ENCODE measurements around the gene HEMGN. TPM values are rescaled to one million over a fixed set of nuclear protein-coding genes. Genes with fewer than 3 reads are reported as not detected.

HEMGN gene
- total and polyA plus RNA-seq, 2 of the 13 experiments (the other 11 are each of a cell fraction or from before 2014, with no cell fraction given), result not detected

DNA sequence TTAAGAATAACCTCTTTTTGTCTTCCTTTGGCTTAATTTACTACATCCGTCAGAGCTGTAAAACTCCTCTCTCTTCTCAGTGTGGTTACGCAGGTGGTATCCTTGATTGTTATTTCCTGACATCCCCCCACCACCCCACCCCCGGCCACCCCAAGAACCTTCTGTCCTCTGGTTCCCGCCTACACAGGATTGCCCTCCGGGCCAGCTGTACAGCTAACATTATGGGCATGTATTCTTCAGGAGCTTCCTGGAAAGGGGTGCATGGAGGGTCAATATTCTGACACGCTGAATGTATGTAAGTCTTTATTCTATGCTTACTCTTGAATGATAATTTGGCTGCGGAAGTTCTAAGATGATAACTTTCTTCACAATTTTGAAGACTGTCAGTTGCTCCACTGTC, 32.2 kb upstream of the HEMGN start (continued):
- TF ChIP-seq, protein P1, sequence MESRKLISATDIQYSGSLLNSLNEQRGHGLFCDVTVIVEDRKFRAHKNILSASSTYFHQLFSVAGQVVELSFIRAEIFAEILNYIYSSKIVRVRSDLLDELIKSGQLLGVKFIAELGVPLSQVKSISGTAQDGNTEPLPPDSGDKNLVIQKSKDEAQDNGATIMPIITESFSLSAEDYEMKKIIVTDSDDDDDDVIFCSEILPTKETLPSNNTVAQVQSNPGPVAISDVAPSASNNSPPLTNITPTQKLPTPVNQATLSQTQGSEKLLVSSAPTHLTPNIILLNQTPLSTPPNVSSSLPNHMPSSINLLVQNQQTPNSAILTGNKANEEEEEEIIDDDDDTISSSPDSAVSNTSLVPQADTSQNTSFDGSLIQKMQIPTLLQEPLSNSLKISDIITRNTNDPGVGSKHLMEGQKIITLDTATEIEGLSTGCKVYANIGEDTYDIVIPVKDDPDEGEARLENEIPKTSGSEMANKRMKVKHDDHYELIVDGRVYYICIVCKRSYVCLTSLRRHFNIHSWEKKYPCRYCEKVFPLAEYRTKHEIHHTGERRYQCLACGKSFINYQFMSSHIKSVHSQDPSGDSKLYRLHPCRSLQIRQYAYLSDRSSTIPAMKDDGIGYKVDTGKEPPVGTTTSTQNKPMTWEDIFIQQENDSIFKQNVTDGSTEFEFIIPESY (CRISPR knock-in tag; IDR thresholded peaks at IDR 0.05), result no peak
- TF ChIP-seq, protein P2, sequence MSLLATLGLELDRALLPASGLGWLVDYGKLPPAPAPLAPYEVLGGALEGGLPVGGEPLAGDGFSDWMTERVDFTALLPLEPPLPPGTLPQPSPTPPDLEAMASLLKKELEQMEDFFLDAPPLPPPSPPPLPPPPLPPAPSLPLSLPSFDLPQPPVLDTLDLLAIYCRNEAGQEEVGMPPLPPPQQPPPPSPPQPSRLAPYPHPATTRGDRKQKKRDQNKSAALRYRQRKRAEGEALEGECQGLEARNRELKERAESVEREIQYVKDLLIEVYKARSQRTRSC (CRISPR knock-in tag; IDR thresholded peaks at IDR 0.05; ENCODE audit: low read depth), result no peak
- TF ChIP-seq, protein P3, sequence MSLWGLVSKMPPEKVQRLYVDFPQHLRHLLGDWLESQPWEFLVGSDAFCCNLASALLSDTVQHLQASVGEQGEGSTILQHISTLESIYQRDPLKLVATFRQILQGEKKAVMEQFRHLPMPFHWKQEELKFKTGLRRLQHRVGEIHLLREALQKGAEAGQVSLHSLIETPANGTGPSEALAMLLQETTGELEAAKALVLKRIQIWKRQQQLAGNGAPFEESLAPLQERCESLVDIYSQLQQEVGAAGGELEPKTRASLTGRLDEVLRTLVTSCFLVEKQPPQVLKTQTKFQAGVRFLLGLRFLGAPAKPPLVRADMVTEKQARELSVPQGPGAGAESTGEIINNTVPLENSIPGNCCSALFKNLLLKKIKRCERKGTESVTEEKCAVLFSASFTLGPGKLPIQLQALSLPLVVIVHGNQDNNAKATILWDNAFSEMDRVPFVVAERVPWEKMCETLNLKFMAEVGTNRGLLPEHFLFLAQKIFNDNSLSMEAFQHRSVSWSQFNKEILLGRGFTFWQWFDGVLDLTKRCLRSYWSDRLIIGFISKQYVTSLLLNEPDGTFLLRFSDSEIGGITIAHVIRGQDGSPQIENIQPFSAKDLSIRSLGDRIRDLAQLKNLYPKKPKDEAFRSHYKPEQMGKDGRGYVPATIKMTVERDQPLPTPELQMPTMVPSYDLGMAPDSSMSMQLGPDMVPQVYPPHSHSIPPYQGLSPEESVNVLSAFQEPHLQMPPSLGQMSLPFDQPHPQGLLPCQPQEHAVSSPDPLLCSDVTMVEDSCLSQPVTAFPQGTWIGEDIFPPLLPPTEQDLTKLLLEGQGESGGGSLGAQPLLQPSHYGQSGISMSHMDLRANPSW (CRISPR knock-in tag; IDR thresholded peaks at IDR 0.05; ENCODE audit: borderline replicate concordance), result no peak
- no peak for TF ChIP-seq ZNF256 (CRISPR knock-in tag; conservative IDR thresholded peaks at IDR 0.05)

DNA sequence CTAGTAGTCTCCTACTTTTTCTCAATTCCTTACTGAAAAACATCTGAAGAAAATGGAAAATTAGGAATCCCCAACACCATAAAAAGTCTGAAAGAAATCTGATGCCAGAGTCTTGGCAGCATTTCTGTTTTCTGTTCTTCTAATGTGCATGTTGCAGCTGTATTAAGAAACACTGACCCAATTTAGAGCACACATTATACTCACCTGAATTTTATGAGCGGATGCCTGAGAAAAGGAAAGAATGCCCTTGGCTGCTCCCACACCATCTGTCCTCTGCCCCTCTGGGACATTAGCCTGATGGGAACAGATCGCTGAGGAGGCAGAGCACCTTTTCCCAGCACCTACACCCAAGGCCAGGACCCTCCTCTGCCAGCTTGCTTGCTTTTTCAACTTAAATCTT, 31.0 kb upstream of the HEMGN start:
- Histone ChIP-seq H3K4me2 (ENCODE audit: low read depth, low read length) (no peak overlapping the region), H3K27ac (ENCODE audit: extremely low read length, insufficient read depth, low read length) (no peak overlapping the region), H4K20me1 (ENCODE audit: insufficient read depth, low read length) (no peaks in the 10 kb centered on the region), H3K27me3 (ENCODE audit: control insufficient read depth in 1 of 2, insufficient read depth in 2 of 2, low read length in 2 of 2) (peaks cover 0 to 4% of the 10 kb centered on the region in 2 experiments; a peak in 1 of 5 replicates), H3K4me1 (ENCODE audit: insufficient read depth, low read length) (no peaks in the 10 kb centered on the region), H3K9me3 (ENCODE audit: low read length) (no peaks in the 10 kb centered on the region), H3K79me2 (ENCODE audit: insufficient read depth, low read length) (no peaks in the 10 kb centered on the region), H3K36me3 (replicated peaks in 1 of 2; ENCODE audit: control insufficient read depth in 1 of 2, insufficient read depth in 2 of 2, low read length in 2 of 2) (no peaks in the 10 kb centered on the region), H3K9ac (ENCODE audit: insufficient read depth, low read depth, low read length) (no peak overlapping the region), H2AFZ (ENCODE audit: low read length) (no peak overlapping the region), H3K4me3 (replicated peaks in 1 of 3; ENCODE audit: insufficient read depth in 1 of 3, low read depth in 2 of 3, low read length in 3 of 3) (no peak overlapping the region)
- no TSS peak for BruUV-seq (replicated peaks)
- ChIA-PET CTCF (ENCODE audit: low intra/inter-chr PET ratio, low total read pairs) (no interaction called here), POLR2A (no interaction called here)
- intact Hi-C loops (cut with micrococcal nuclease; ENCODE audit: unreplicated experiment) (no loop called here), in situ Hi-C loops (cut with HindIII; ENCODE audit: extremely low pct_ligation_motif_present, low pct_unique_long_range_greater_than_20kb) (no loop called here)
- no peak for ATAC-seq
- no peak for FAIRE-seq
- no peak for DNase-seq (ENCODE audit: low spot score)
- 73% methylated on average over 2 of the region's 2 CpGs for WGBS (ENCODE audit: low lambda C conversion rate)
- TF ChIP-seq ZNF446 (CRISPR knock-in tag; IDR thresholded peaks at IDR 0.05) (no peak), SAP130 (CRISPR knock-in tag; IDR thresholded peaks at IDR 0.05; ENCODE audit: low read depth) (no peak), NR2C2 (CRISPR knock-in tag; IDR thresholded peaks at IDR 0.05; ENCODE audit: borderline replicate concordance) (no peak), MZF1 (CRISPR knock-in tag; IDR thresholded peaks at IDR 0.05; ENCODE audit: borderline replicate concordance) (no peak)
- TF ChIP-seq, protein P4, sequence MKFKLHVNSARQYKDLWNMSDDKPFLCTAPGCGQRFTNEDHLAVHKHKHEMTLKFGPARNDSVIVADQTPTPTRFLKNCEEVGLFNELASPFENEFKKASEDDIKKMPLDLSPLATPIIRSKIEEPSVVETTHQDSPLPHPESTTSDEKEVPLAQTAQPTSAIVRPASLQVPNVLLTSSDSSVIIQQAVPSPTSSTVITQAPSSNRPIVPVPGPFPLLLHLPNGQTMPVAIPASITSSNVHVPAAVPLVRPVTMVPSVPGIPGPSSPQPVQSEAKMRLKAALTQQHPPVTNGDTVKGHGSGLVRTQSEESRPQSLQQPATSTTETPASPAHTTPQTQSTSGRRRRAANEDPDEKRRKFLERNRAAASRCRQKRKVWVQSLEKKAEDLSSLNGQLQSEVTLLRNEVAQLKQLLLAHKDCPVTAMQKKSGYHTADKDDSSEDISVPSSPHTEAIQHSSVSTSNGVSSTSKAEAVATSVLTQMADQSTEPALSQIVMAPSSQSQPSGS (CRISPR knock-in tag; IDR thresholded peaks at IDR 0.05), result no peak
- TF ChIP-seq, protein P5, sequence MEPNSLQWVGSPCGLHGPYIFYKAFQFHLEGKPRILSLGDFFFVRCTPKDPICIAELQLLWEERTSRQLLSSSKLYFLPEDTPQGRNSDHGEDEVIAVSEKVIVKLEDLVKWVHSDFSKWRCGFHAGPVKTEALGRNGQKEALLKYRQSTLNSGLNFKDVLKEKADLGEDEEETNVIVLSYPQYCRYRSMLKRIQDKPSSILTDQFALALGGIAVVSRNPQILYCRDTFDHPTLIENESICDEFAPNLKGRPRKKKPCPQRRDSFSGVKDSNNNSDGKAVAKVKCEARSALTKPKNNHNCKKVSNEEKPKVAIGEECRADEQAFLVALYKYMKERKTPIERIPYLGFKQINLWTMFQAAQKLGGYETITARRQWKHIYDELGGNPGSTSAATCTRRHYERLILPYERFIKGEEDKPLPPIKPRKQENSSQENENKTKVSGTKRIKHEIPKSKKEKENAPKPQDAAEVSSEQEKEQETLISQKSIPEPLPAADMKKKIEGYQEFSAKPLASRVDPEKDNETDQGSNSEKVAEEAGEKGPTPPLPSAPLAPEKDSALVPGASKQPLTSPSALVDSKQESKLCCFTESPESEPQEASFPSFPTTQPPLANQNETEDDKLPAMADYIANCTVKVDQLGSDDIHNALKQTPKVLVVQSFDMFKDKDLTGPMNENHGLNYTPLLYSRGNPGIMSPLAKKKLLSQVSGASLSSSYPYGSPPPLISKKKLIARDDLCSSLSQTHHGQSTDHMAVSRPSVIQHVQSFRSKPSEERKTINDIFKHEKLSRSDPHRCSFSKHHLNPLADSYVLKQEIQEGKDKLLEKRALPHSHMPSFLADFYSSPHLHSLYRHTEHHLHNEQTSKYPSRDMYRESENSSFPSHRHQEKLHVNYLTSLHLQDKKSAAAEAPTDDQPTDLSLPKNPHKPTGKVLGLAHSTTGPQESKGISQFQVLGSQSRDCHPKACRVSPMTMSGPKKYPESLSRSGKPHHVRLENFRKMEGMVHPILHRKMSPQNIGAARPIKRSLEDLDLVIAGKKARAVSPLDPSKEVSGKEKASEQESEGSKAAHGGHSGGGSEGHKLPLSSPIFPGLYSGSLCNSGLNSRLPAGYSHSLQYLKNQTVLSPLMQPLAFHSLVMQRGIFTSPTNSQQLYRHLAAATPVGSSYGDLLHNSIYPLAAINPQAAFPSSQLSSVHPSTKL (CRISPR knock-in tag; IDR thresholded peaks at IDR 0.05), result no peak
